ENCODE data around the gene NFKBIZ. TPM values are rescaled to one million over a fixed set of nuclear protein-coding genes. Genes with fewer than 3 reads are reported as not detected.
A peak's percentile ranks its signal among the peaks of the same experiment; 100 is the strongest.

NFKBIZ gene
- total and polyA plus RNA-seq, 9 of the 15 experiments (the other 6 are each of a cell fraction or from before 2014, with no cell fraction given) = 1.2 to 13.7 (median 5.7) TPM

DNA sequence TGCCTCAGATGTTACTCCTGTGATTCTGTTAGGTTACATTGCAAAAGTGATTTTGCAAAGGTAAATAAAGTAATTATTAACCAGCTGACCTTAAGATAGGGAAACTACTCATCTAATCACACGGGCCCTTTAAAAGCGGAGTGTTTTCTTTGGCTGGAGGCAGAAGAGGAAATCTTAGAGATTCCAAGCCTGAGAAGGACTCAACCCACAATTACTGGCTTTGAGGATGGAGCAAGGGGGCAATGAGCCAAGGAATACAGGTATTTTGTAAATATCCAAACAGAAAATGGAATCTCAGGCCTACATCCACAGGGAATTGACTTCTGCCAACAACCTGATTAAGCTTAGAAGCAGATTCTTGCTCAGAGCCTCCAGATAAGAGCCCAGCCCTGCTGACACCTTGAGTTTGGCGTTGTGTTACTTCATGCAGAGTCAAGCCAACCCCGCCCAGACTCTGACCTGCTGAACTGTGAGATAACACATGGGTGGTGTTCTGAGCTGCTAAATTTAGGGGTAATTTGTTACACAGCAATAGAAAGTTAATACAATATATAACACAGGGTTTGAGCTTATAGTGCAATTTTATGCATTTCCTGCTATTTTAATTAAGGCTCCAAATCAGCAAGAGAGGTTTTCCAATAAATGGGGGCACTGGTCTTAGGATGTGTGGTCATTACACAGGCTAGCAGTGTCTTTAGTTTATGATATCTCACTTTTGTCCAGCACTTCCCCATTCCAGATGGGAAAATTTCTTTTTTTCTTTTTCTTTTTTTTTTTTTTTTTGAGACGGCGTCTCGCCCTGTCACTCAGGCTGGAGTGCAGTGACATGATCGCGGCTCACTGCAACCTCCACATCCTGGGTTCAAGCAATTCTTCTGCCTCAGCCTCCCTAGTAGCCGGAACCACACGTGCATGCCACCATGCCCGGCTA is 19.5 kb downstream of the NFKBIZ start (continued):
- TF ChIP-seq TOE1 (IDR thresholded peaks at IDR 0.05; ENCODE audit: borderline replicate concordance) (no peak), TOE1 (CRISPR knock-in tag; IDR thresholded peaks at IDR 0.05; ENCODE audit: borderline replicate concordance, low read depth) (no peak), CREM (IDR thresholded peaks at IDR 0.05; ENCODE audit: low read depth) (0 out of 2 replicates have a peak, but pooled peaks have one; percentile 51), C11orf30 (IDR thresholded peaks at IDR 0.05; ENCODE audit: low read depth) (no peak), KLF6 (CRISPR knock-in tag; IDR thresholded peaks at IDR 0.05; ENCODE audit: borderline replicate concordance) (no peak), ZNF184 (CRISPR knock-in tag; IDR thresholded peaks at IDR 0.05) (no peak), CHD1 (IDR thresholded peaks at IDR 0.05; ENCODE audit: low read length) (no peak), TAL1 (IDR thresholded peaks at IDR 0.05) (peak; percentile 92), NCOA2 (IDR thresholded peaks at IDR 0.05; ENCODE audit: partially characterized antibody in 2 of 2) (no peak), FOXM1 (IDR thresholded peaks at IDR 0.05; ENCODE audit: low read depth) (peak; percentile 78; the same call in 1 of the 2 replicates), FOXM1 (CRISPR knock-in tag; IDR thresholded peaks at IDR 0.05; ENCODE audit: low read depth) (no peak), ZFP30 (CRISPR knock-in tag; IDR thresholded peaks at IDR 0.05; ENCODE audit: borderline replicate concordance) (no peak), HIVEP1 (CRISPR knock-in tag; IDR thresholded peaks at IDR 0.05) (no peak), SOX6 (IDR thresholded peaks at IDR 0.05) (peak; percentile 61), SMAD4 (CRISPR knock-in tag; conservative IDR thresholded peaks at IDR 0.05) (peak; percentile 85), ATF1 (CRISPR knock-in tag; IDR thresholded peaks at IDR 0.05) (no peak), ATF1 (tag; IDR thresholded peaks at IDR 0.05) (0 out of 2 replicates have a peak, but pooled peaks have one; percentile 21)
- TF ChIP-seq, protein P1, sequence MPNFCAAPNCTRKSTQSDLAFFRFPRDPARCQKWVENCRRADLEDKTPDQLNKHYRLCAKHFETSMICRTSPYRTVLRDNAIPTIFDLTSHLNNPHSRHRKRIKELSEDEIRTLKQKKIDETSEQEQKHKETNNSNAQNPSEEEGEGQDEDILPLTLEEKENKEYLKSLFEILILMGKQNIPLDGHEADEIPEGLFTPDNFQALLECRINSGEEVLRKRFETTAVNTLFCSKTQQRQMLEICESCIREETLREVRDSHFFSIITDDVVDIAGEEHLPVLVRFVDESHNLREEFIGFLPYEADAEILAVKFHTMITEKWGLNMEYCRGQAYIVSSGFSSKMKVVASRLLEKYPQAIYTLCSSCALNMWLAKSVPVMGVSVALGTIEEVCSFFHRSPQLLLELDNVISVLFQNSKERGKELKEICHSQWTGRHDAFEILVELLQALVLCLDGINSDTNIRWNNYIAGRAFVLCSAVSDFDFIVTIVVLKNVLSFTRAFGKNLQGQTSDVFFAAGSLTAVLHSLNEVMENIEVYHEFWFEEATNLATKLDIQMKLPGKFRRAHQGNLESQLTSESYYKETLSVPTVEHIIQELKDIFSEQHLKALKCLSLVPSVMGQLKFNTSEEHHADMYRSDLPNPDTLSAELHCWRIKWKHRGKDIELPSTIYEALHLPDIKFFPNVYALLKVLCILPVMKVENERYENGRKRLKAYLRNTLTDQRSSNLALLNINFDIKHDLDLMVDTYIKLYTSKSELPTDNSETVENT (CRISPR knock-in tag; IDR thresholded peaks at IDR 0.05) = no peak
- TF ChIP-seq, protein P2, sequence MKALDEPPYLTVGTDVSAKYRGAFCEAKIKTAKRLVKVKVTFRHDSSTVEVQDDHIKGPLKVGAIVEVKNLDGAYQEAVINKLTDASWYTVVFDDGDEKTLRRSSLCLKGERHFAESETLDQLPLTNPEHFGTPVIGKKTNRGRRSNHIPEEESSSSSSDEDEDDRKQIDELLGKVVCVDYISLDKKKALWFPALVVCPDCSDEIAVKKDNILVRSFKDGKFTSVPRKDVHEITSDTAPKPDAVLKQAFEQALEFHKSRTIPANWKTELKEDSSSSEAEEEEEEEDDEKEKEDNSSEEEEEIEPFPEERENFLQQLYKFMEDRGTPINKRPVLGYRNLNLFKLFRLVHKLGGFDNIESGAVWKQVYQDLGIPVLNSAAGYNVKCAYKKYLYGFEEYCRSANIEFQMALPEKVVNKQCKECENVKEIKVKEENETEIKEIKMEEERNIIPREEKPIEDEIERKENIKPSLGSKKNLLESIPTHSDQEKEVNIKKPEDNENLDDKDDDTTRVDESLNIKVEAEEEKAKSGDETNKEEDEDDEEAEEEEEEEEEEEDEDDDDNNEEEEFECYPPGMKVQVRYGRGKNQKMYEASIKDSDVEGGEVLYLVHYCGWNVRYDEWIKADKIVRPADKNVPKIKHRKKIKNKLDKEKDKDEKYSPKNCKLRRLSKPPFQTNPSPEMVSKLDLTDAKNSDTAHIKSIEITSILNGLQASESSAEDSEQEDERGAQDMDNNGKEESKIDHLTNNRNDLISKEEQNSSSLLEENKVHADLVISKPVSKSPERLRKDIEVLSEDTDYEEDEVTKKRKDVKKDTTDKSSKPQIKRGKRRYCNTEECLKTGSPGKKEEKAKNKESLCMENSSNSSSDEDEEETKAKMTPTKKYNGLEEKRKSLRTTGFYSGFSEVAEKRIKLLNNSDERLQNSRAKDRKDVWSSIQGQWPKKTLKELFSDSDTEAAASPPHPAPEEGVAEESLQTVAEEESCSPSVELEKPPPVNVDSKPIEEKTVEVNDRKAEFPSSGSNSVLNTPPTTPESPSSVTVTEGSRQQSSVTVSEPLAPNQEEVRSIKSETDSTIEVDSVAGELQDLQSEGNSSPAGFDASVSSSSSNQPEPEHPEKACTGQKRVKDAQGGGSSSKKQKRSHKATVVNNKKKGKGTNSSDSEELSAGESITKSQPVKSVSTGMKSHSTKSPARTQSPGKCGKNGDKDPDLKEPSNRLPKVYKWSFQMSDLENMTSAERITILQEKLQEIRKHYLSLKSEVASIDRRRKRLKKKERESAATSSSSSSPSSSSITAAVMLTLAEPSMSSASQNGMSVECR (CRISPR knock-in tag; IDR thresholded peaks at IDR 0.05) = no peak
- TF ChIP-seq, protein P3, sequence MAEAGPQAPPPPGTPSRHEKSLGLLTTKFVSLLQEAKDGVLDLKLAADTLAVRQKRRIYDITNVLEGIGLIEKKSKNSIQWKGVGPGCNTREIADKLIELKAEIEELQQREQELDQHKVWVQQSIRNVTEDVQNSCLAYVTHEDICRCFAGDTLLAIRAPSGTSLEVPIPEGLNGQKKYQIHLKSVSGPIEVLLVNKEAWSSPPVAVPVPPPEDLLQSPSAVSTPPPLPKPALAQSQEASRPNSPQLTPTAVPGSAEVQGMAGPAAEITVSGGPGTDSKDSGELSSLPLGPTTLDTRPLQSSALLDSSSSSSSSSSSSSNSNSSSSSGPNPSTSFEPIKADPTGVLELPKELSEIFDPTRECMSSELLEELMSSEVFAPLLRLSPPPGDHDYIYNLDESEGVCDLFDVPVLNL (CRISPR knock-in tag; IDR thresholded peaks at IDR 0.05; ENCODE audit: low read depth) = no peak
- TF ChIP-seq, protein P4, sequence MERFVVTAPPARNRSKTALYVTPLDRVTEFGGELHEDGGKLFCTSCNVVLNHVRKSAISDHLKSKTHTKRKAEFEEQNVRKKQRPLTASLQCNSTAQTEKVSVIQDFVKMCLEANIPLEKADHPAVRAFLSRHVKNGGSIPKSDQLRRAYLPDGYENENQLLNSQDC (CRISPR knock-in tag; IDR thresholded peaks at IDR 0.05) = no peak
